ENCODE measurements around the gene PRKG1.

DNA sequence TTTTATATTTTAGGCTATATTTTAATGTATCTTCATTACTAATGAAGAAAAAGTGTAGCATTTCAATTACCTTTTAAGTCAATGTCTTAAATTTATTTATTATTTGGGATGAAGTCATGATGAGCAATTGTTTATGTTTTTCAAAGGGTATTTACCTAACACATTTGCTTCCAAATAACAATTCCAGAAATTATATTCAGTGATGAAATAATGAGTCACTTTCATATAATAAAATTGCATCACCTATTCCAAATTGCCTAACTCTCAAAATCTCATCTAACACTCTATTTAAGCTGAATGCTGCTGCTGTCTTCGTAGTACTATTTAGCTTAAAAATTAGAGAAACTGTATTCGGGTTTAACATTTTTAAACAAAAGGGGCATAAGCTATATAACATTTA, 97.7 kb downstream of the PRKG1 start:
- no peak for TF ChIP-seq CTCF (IDR thresholded peaks at IDR 0.05)
- no peak for TF ChIP-seq POLR2AphosphoS5 (IDR thresholded peaks at IDR 0.05; ENCODE audit: insufficient read depth in 1 of 2, low read depth in 1 of 2)
